ENCODE data around the gene CUX1. TPM values are rescaled to one million over a fixed set of nuclear protein-coding genes. Genes with fewer than 3 reads are reported as not detected.

The CUX1 gene
- total RNA-seq, 1 donor from 2014 or later = 40.5 TPM

- Histone ChIP-seq H3K27me3 (ENCODE audit: control insufficient read depth, insufficient read depth, low read length) (no peaks in the 10 kb centered on the region), H3K36me3 (ENCODE audit: control insufficient read depth, insufficient read depth, low read length) (peaks cover 3% of the 10 kb centered on the region), H3K4me3 (ENCODE audit: low read depth, low read length) (no peak overlapping the region)
- no peak for DNase-seq (ENCODE audit: low read depth)
- no peak for TF ChIP-seq CTCF (IDR thresholded peaks at IDR 0.05; ENCODE audit: insufficient read depth, low read length, severe bottlenecking)
- no peak for FAIRE-seq
Observed at GRCh38 chr7:102248456-102249395, 431.3 kb downstream of the CUX1 start.

GRCh38 chr7:102251531-102252365 lies 434.3 kb downstream of the CUX1 start:
- Histone ChIP-seq H3K4me3 (ENCODE audit: low read depth, low read length) (no peak overlapping the region), H3K36me3 (ENCODE audit: control insufficient read depth, insufficient read depth, low read length) (peaks cover 3% of the 10 kb centered on the region), H3K27me3 (ENCODE audit: control insufficient read depth, insufficient read depth, low read length) (no peaks in the 10 kb centered on the region)
- FAIRE-seq (no peak), DNase-seq (ENCODE audit: low read depth) (no peak)
- TF ChIP-seq CTCF (IDR thresholded peaks at IDR 0.05; ENCODE audit: insufficient read depth, low read length, severe bottlenecking) = no peak

- no peaks in the 10 kb centered on the region for H3K27me3 ChIP-seq (ENCODE audit: control insufficient read depth, insufficient read depth, low read length)
- no peak for TF ChIP-seq CTCF (IDR thresholded peaks at IDR 0.05; ENCODE audit: insufficient read depth, low read length, severe bottlenecking)
- no peak for FAIRE-seq
Observed at GRCh38 chr7:102252366-102252982, 435.0 kb downstream of the CUX1 start.

GRCh38 chr7:102253066-102253972 lies 435.9 kb downstream of the CUX1 start:
- Histone ChIP-seq H3K27me3 (ENCODE audit: control insufficient read depth, insufficient read depth, low read length) (no peaks in the 10 kb centered on the region), H3K36me3 (ENCODE audit: control insufficient read depth, insufficient read depth, low read length) (peaks cover 3% of the 10 kb centered on the region), H3K4me3 (ENCODE audit: low read depth, low read length) (no peak overlapping the region)
- no peak for TF ChIP-seq CTCF (IDR thresholded peaks at IDR 0.05; ENCODE audit: insufficient read depth, low read length, severe bottlenecking)
- FAIRE-seq (no peak), DNase-seq (ENCODE audit: low read depth) (no peak)

More at GRCh38 chr7:102252366-102252982, 435.0 kb downstream of the CUX1 start:
- DNase-seq (ENCODE audit: low read depth) = no peak
- H3K4me3 ChIP-seq (ENCODE audit: low read depth, low read length) = no peak overlapping the region
- H3K36me3 ChIP-seq (ENCODE audit: control insufficient read depth, insufficient read depth, low read length) = peaks cover 3% of the 10 kb centered on the region

- H3K36me3 ChIP-seq (ENCODE audit: control insufficient read depth, insufficient read depth, low read length) = peaks cover 3% of the 10 kb centered on the region
- H3K27me3 ChIP-seq (ENCODE audit: control insufficient read depth, insufficient read depth, low read length) = no peaks in the 10 kb centered on the region
- TF ChIP-seq CTCF (IDR thresholded peaks at IDR 0.05; ENCODE audit: insufficient read depth, low read length, severe bottlenecking) = no peak
- DNase-seq (ENCODE audit: low read depth) (no peak), FAIRE-seq (no peak)
- no peak overlapping the region for H3K4me3 ChIP-seq (ENCODE audit: low read depth, low read length)
Observed at GRCh38 chr7:102253973-102254370, 436.5 kb downstream of the CUX1 start.
